ENCODE data around the gene PCSK5.

DNA sequence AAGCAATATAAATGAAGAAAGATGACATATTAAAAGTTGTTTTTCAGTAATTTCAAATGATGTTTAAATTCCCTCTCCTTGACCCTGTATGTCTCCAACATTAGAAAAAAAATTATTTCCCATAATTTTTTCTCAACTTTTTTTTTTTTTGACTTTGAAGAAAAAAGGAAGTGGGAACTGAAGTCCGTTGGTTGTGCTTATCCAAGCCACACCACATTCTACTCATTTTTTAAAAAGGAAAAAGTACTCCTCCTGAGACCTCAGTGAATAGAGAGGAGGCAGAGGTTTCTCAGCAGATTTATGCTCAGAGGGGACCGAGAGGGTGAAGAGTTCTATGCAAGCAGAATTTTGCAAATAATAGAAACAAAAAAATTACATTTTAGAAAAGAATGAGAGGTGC, 123.3 kb downstream of the PCSK5 start:
- TF ChIP-seq, protein P1, sequence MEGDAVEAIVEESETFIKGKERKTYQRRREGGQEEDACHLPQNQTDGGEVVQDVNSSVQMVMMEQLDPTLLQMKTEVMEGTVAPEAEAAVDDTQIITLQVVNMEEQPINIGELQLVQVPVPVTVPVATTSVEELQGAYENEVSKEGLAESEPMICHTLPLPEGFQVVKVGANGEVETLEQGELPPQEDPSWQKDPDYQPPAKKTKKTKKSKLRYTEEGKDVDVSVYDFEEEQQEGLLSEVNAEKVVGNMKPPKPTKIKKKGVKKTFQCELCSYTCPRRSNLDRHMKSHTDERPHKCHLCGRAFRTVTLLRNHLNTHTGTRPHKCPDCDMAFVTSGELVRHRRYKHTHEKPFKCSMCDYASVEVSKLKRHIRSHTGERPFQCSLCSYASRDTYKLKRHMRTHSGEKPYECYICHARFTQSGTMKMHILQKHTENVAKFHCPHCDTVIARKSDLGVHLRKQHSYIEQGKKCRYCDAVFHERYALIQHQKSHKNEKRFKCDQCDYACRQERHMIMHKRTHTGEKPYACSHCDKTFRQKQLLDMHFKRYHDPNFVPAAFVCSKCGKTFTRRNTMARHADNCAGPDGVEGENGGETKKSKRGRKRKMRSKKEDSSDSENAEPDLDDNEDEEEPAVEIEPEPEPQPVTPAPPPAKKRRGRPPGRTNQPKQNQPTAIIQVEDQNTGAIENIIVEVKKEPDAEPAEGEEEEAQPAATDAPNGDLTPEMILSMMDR (IDR thresholded peaks at IDR 0.05; ENCODE audit: low read depth, low read length, missing input control) = no peak
- TF ChIP-seq JUND (IDR thresholded peaks at IDR 0.05) = no peak
- TF ChIP-seq, protein P2, sequence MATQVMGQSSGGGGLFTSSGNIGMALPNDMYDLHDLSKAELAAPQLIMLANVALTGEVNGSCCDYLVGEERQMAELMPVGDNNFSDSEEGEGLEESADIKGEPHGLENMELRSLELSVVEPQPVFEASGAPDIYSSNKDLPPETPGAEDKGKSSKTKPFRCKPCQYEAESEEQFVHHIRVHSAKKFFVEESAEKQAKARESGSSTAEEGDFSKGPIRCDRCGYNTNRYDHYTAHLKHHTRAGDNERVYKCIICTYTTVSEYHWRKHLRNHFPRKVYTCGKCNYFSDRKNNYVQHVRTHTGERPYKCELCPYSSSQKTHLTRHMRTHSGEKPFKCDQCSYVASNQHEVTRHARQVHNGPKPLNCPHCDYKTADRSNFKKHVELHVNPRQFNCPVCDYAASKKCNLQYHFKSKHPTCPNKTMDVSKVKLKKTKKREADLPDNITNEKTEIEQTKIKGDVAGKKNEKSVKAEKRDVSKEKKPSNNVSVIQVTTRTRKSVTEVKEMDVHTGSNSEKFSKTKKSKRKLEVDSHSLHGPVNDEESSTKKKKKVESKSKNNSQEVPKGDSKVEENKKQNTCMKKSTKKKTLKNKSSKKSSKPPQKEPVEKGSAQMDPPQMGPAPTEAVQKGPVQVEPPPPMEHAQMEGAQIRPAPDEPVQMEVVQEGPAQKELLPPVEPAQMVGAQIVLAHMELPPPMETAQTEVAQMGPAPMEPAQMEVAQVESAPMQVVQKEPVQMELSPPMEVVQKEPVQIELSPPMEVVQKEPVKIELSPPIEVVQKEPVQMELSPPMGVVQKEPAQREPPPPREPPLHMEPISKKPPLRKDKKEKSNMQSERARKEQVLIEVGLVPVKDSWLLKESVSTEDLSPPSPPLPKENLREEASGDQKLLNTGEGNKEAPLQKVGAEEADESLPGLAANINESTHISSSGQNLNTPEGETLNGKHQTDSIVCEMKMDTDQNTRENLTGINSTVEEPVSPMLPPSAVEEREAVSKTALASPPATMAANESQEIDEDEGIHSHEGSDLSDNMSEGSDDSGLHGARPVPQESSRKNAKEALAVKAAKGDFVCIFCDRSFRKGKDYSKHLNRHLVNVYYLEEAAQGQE (IDR thresholded peaks at IDR 0.05) = no peak
- TF ChIP-seq YY1 (IDR thresholded peaks at IDR 0.05) = no peak
- no peak for TF ChIP-seq EGR1 (IDR thresholded peaks at IDR 0.05; ENCODE audit: low read depth in 2 of 2)
- no peak for TF ChIP-seq TAF1 (conservative IDR thresholded peaks at IDR 0.05)
- TF ChIP-seq, protein P3, sequence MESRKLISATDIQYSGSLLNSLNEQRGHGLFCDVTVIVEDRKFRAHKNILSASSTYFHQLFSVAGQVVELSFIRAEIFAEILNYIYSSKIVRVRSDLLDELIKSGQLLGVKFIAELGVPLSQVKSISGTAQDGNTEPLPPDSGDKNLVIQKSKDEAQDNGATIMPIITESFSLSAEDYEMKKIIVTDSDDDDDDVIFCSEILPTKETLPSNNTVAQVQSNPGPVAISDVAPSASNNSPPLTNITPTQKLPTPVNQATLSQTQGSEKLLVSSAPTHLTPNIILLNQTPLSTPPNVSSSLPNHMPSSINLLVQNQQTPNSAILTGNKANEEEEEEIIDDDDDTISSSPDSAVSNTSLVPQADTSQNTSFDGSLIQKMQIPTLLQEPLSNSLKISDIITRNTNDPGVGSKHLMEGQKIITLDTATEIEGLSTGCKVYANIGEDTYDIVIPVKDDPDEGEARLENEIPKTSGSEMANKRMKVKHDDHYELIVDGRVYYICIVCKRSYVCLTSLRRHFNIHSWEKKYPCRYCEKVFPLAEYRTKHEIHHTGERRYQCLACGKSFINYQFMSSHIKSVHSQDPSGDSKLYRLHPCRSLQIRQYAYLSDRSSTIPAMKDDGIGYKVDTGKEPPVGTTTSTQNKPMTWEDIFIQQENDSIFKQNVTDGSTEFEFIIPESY (IDR thresholded peaks at IDR 0.05) = no peak
- TF ChIP-seq, protein P4, sequence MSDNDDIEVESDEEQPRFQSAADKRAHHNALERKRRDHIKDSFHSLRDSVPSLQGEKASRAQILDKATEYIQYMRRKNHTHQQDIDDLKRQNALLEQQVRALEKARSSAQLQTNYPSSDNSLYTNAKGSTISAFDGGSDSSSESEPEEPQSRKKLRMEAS (IDR thresholded peaks at IDR 0.05) = no peak
- TF ChIP-seq GABPA (IDR thresholded peaks at IDR 0.05 in 1 of 2, conservative IDR thresholded peaks at IDR 0.05 in 1 of 2) = no peak
- TF ChIP-seq RXRA (IDR thresholded peaks at IDR 0.05) = no peak
- TF ChIP-seq RAD21 (IDR thresholded peaks at IDR 0.05) = no peak
